NK-92 (cell line): ENCODE results near the gene POLA2.
"Not testable (repeated sequence)": the region's sequence is repeated elsewhere in the genome, so short reads cannot be mapped to it uniquely, and the experiment has no call there.

ENCODE experiments used
- DNase-seq: peaks from one replicate; lab custom pipeline; 2025; ENCODE audit not compliant: unreplicated experiment; lab: John Stamatoyannopoulos, UW

Gene POLA2

GRCh38 chr11:65241134-65241533, 20.6 kb upstream of the POLA2 start:
- no peak for DNase-seq

- no peak for DNase-seq
Measured at GRCh38 chr11:65241692-65242091, 20.1 kb upstream of the POLA2 start.

- DNase-seq, result no peak
Measured at GRCh38 chr11:65242389-65242788, 19.4 kb upstream of the POLA2 start.

- no peak for DNase-seq
Measured at GRCh38 chr11:65243797-65244196, 18.0 kb upstream of the POLA2 start.

- not testable (repeated sequence) for DNase-seq
Measured at GRCh38 chr11:65245046-65245445, 16.7 kb upstream of the POLA2 start.

GRCh38 chr11:65246506-65246905, 15.3 kb upstream of the POLA2 start:
- DNase-seq, result no peak

- not testable (repeated sequence) for DNase-seq
Measured at GRCh38 chr11:65248184-65248710, 13.5 kb upstream of the POLA2 start.

- no peak for DNase-seq
Measured at GRCh38 chr11:65251476-65251875, 10.3 kb upstream of the POLA2 start.

- no peak for DNase-seq
Measured at GRCh38 chr11:65254724-65255123, 7.0 kb upstream of the POLA2 start.

- DNase-seq, result no peak
Measured at GRCh38 chr11:65258988-65259387, 2.8 kb upstream of the POLA2 start.

- no peak for DNase-seq
Measured at GRCh38 chr11:65260302-65260701, 1.5 kb upstream of the POLA2 start.

- DNase-seq, result no peak
Measured at GRCh38 chr11:65260756-65261590, 789 bp upstream of the POLA2 start.

- no peak for DNase-seq
Measured at GRCh38 chr11:65262381-65262680, 569 bp downstream of the POLA2 start.

GRCh38 chr11:65262776-65263175, 1.0 kb downstream of the POLA2 start:
- DNase-seq, result no peak

- DNase-seq, result not testable (repeated sequence)
Measured at GRCh38 chr11:65264747-65265146, 3.0 kb downstream of the POLA2 start.

- no peak for DNase-seq
Measured at GRCh38 chr11:65266210-65266609, 4.4 kb downstream of the POLA2 start.

GRCh38 chr11:65274735-65275682, 13.2 kb downstream of the POLA2 start:
- DNase-seq, result no peak

GRCh38 chr11:65275906-65276305, 14.1 kb downstream of the POLA2 start:
- DNase-seq, result no peak

GRCh38 chr11:65277631-65278277, 16.0 kb downstream of the POLA2 start:
- DNase-seq, result no peak

GRCh38 chr11:65278356-65278755, 16.6 kb downstream of the POLA2 start:
- DNase-seq, result no peak

- DNase-seq, result no peak
Measured at GRCh38 chr11:65279279-65279678, 17.5 kb downstream of the POLA2 start.
